Skeletal muscle tissue (tissue), 4 donors: ENCODE results near the gene PSME1. TPM values are rescaled to one million over a fixed set of nuclear protein-coding genes. Genes with fewer than 3 reads are reported as not detected.

ENCODE experiments used
- H3K27ac ChIP-seq: one replicate; pipeline ENCODE4 v1.7.0; 2013; ENCODE audit warnings: mild to moderate bottlenecking, low read depth, low read length, inconsistent platforms
- H3K27me3 ChIP-seq, 3 donors: one replicate each; pipeline ENCODE4 v1.7.0; 2013; ENCODE audit warnings: low read length in 3 of 3; ENCODE audit not compliant: control insufficient read depth in 3 of 3, insufficient read depth in 3 of 3
- H3K36me3 ChIP-seq, 3 donors: one replicate each; pipeline ENCODE4 v1.7.0; 2013; ENCODE audit warnings: low read length in 3 of 3; ENCODE audit not compliant: control insufficient read depth in 3 of 3, insufficient read depth in 3 of 3
- H3K4me1 ChIP-seq, 3 donors: one replicate each; pipeline ENCODE4 v1.7.0; 2013; ENCODE audit warnings: low read length in 3 of 3, mild to moderate bottlenecking in 3 of 3; ENCODE audit not compliant: control insufficient read depth in 3 of 3, insufficient read depth in 3 of 3
- H3K4me3 ChIP-seq, 3 donors: one replicate each; pipeline ENCODE4 v1.7.0; 2013; ENCODE audit warnings: low read length in 3 of 3
- H3K9ac ChIP-seq, 3 donors: one replicate each; pipeline ENCODE4 v1.7.0; 2013; ENCODE audit warnings: low read length in 3 of 3, mild to moderate bottlenecking in 3 of 3, moderate library complexity in 2 of 3, low read depth in 1 of 3
- H3K9me3 ChIP-seq, 3 donors: one replicate each; pipeline ENCODE4 v1.7.0; 2013; ENCODE audit warnings: low read length in 3 of 3; ENCODE audit not compliant: control insufficient read depth in 3 of 3
- total RNA-seq: library from RNA; depleted of rRNA; stranded (reverse); fragments of >200 nt; gene quantifications from one replicate; pipeline ENCODE4 v1.2.3, GENCODE V29; 2014
- donor health status: Osteomylitis.

Gene PSME1
- total RNA-seq, 1 donor from 2014 or later: 89.8 TPM

DNA sequence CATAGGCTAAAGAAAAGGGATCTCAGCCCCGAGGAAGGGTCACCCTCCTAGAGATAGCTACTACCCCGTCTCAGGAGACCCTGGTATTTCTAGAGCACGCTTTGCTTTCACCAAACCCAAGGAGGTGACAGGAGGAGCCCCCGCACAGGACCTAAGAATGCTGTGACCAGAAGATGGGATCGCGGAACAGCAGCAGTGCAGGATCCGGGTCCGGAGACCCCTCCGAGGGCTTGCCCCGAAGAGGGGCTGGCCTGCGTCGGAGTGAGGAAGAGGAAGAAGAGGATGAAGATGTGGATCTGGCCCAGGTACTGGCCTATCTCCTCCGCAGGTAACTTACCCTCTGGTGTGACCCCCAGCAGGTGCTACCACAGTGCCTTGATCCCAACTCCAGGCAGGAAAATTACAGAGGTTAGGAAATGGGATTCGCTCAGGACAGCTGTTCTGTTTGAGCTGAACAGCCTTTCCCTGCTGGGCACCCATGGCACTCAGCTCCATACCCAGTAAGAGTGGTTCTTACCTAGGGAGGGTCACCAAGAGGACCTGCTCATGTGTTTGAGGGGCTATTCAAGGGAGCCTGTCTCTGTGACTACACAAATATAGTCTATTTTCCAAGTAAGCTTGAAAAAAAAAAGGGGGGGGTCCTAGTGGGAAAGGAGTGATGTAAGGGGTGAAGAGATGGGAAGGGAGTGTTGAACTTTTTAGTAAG is 20.4 kb upstream of the PSME1 start:
- Histone ChIP-seq H3K9me3 (no peaks in the 10 kb centered on the region), H3K4me3 (peak overlapping the region; percentile 85 to 98 (median 98)), H3K4me1 (peaks cover 21 to 23% (median 21%) of the 10 kb centered on the region in 3 donors), H3K27me3 (no peaks in the 10 kb centered on the region), H3K27ac (peak overlapping the region; percentile 97), H3K36me3 (peaks cover 30 to 36% (median 31%) of the 10 kb centered on the region in 3 donors), H3K9ac (peak overlapping the region; percentile 88 to 100 (median 94))

DNA sequence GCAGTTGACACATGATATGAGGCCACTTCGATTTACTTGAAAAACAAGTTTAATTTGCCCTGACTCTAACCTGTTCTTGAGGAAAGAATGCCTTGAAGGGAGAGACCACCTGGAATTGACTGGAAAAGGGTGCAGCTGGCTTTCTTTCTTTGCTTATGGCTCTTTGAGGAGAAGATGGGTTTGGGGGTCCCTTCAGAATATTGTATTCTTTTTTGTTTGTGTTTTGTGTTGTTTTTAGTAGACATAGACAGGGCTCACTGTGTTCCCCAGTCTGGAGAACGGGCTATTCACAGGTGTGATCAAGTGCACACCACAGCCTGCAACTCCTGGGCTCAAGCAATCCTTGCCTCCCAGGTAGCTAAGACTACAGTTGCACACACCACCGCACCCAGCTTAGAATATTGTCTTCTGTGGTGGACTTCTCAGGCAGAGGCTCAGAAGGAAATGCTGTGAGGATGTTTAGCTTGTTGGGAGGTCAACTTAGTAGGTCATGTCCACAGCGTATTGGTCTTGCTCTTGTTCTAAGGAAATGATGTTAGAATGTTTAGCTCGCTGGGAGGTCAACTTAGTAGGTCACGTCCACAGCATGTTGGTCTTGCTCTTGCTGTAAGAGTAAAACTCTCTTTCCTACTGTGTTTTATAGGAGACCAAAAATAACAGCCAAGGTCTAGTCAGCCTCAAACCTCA is 19.7 kb upstream of the PSME1 start:
- no peaks in the 10 kb centered on the region for H3K9me3 ChIP-seq
- H3K4me3 ChIP-seq: peak overlapping the region; percentile 85 to 98 (median 98)
- H3K27ac ChIP-seq: no peak overlapping the region
- H3K9ac ChIP-seq: peak overlapping the region; percentile 88 to 100 (median 94)
- peaks cover 21 to 23% (median 21%) of the 10 kb centered on the region in 3 donors for H3K4me1 ChIP-seq
- H3K27me3 ChIP-seq: no peaks in the 10 kb centered on the region
- peaks cover 37 to 43% (median 38%) of the 10 kb centered on the region in 3 donors for H3K36me3 ChIP-seq

DNA sequence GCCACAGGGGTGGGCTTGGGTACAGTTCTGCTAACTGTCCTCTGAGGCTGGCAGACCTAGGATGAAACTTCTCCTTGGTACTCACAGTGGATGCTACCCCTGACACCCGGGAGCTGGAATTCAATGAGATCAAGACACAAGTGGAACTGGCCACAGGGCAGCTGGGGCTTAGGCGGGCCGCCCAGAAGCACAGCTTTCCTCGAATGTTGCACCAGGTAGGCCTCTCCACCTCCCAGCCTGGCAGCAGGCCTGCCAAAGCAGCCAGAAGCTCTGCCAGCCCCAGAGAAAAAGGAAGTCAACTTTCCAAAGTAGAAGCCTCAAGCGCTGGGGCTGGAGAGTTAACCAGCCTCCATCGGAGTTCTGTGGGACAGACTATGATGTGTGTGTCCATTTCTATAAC is 18.8 kb upstream of the PSME1 start:
- Histone ChIP-seq H3K9ac (peak overlapping the region in 1 of 3 donors; percentile 0), H3K36me3 (peaks cover 44 to 50% (median 44%) of the 10 kb centered on the region in 3 donors), H3K27ac (no peak overlapping the region), H3K27me3 (no peaks in the 10 kb centered on the region), H3K4me1 (peaks cover 21 to 23% (median 21%) of the 10 kb centered on the region in 3 donors), H3K9me3 (no peaks in the 10 kb centered on the region), H3K4me3 (no peak overlapping the region)

DNA sequence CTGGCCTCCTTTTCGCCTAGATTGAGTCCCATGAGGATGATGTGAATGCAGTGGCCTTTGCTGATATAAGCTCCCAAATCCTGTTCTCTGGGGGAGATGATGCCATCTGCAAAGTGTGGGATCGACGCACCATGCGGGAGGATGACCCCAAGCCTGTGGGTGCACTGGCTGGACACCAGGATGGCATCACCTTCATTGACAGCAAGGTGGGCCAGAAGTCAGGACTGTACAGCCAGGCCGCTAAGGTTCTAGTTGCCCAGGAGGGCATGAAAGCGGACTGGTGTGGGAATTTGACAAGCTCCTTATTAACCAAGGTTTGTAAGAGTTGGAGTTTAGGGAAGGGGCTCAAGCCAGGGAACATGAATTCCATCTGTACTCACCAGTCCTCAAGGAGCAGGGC is 16.3 kb upstream of the PSME1 start:
- H3K4me3 ChIP-seq: no peak overlapping the region
- peaks cover 59 to 66% (median 62%) of the 10 kb centered on the region in 3 donors for H3K36me3 ChIP-seq
- no peaks in the 10 kb centered on the region for H3K9me3 ChIP-seq
- H3K9ac ChIP-seq: peak overlapping the region in 1 of 3 donors; percentile 3
- no peaks in the 10 kb centered on the region for H3K27me3 ChIP-seq
- H3K4me1 ChIP-seq: peaks cover 15 to 19% (median 17%) of the 10 kb centered on the region in 3 donors
- H3K27ac ChIP-seq: no peak overlapping the region

DNA sequence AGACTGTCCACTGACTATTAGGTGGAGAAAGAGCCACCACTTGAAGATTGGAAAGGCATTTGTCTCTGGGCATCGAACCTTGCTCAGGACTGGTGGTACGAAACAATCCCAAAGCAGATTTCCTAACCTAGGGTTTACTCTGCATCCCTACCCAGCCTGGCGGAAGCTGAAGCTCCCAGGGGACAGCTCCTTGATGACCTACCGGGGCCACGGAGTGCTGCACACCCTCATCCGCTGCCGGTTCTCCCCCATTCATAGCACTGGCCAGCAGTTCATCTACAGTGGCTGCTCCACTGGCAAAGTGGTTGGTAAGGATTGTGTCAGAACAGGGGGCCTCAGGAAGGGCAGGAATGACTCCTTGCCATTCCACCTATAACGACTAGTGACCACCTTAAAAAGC is 14.8 kb upstream of the PSME1 start:
- Histone ChIP-seq H3K27ac (no peak overlapping the region), H3K36me3 (peaks cover 59 to 66% (median 62%) of the 10 kb centered on the region in 3 donors), H3K4me3 (no peak overlapping the region), H3K9ac (no peak overlapping the region), H3K4me1 (peaks cover 4 to 8% (median 6%) of the 10 kb centered on the region in 3 donors), H3K9me3 (no peaks in the 10 kb centered on the region), H3K27me3 (no peaks in the 10 kb centered on the region)

DNA sequence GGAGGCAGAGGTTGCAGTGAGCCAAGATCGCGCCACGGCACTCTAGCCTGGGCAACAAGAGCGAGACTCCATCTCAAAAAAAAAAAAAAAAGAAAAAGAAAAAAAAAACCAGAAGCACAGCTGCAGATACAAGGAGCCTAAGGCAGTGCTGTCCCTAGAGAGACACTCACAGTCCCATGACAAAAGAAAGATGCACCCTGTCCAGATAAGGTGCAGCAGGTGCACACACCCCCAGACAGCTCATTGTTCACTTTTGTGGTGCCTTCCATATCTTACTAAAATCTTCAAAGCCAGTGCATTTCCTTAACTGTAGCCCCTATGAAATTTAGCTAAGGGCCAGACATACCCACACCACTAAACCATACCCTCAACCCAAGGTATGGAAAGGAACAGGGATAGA is 13.6 kb upstream of the PSME1 start:
- Histone ChIP-seq H3K9me3 (no peaks in the 10 kb centered on the region), H3K4me3 (no peak overlapping the region), H3K36me3 (peaks cover 57% of the 10 kb centered on the region in 3 donors), H3K27me3 (no peaks in the 10 kb centered on the region), H3K4me1 (no peaks in the 10 kb centered on the region), H3K27ac (no peak overlapping the region), H3K9ac (no peak overlapping the region)

DNA sequence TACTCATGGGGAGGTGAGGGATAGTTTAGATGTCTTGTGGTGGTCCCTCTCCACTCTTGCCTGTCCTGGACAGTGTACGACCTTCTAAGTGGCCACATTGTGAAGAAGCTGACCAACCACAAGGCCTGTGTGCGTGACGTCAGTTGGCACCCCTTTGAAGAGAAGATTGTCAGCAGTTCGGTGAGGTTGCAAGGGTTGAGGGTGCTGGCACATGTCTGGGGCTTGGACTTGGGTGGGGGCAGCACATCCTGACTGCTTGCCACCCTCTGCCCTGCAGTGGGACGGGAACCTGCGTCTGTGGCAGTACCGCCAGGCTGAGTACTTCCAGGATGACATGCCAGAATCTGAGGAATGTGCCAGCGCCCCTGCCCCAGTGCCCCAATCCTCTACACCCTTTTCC is 13.1 kb upstream of the PSME1 start:
- Histone ChIP-seq H3K9me3 (no peaks in the 10 kb centered on the region), H3K27me3 (no peaks in the 10 kb centered on the region), H3K27ac (no peak overlapping the region), H3K4me1 (no peaks in the 10 kb centered on the region), H3K4me3 (no peak overlapping the region), H3K36me3 (peaks cover 52 to 55% (median 54%) of the 10 kb centered on the region in 3 donors), H3K9ac (no peak overlapping the region)

DNA sequence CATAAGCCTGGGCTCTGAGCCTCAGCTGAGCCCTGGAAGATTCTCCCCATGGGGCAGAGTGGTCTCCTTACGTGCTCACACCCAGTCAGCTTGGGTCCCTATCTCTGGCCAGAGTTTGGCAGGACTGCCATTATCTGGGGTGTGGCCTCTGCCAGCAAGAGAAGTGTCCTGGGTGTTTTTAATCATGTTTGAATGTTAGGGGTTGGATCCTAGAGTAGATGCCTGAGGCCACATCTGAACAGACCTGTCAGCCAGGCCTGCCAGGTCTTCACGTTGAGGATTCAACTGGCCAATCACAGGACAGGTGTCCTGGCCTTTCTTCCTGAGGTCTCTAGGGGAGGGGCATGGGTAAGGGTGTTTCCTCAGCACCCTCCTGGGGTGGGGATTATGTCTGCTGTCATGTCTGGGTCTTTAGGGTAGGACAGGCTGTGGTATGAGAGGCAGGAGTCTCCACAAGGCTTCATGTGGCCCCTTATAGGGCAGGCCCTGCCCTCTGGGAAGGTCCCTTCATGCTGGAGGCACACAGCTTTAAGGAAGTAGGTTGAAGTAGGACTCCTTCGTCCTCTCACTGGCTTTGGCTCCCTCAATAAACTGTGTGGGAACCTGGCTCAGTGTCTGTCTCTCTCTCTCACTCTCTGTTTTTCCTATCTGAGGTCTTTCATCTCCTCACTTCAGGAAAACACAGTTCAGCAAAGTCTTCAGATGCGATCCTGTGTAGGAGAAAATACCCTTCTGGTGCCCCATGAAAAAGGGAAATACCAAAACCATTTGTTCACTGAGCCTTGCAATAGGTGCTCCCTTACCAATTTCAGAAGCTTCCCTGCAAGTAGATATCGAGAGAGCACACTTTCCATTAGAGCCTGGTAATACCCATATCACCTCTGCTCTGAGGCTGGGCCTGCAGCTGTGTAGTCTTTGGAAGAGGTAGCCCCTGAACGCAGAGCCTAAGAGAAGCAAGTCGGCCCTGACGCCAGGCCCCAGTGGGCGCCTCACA is 12.3 kb upstream of the PSME1 start:
- Histone ChIP-seq H3K9ac (no peak overlapping the region), H3K36me3 (peaks cover 44 to 47% (median 45%) of the 10 kb centered on the region in 3 donors), H3K27me3 (no peaks in the 10 kb centered on the region), H3K4me1 (no peaks in the 10 kb centered on the region), H3K9me3 (no peaks in the 10 kb centered on the region), H3K27ac (no peak overlapping the region), H3K4me3 (no peak overlapping the region)

DNA sequence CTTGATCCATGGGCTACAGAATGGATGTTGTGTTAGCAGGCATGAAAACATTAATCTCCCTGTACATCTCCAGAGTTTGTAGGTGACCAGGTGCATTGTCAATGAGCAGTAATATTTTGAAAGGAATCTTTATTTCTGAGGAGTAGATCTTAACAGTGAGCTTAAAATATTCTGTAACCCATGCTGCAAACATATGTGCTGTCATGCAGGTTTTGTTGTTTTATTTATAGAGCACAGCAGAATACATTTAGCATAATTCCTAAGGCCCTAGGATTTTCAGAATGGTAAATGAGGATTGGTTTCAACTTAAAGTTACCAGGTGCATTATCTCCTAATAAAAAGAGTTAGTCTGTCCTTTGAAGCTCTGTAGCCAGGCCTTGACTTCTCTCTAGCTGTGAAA is 9.1 kb upstream of the PSME1 start:
- H3K27me3 ChIP-seq: no peaks in the 10 kb centered on the region
- H3K9me3 ChIP-seq: no peaks in the 10 kb centered on the region
- H3K4me1 ChIP-seq: peaks cover 12 to 18% (median 15%) of the 10 kb centered on the region in 3 donors
- H3K4me3 ChIP-seq: no peak overlapping the region
- H3K27ac ChIP-seq: no peak overlapping the region
- H3K36me3 ChIP-seq: peaks cover 15 to 18% (median 17%) of the 10 kb centered on the region in 3 donors
- no peak overlapping the region for H3K9ac ChIP-seq
